HepG2 (cell line): ENCODE measurements around the gene RSF1. TPM values are rescaled to one million over a fixed set of nuclear protein-coding genes. Genes with fewer than 3 reads are reported as not detected.

Experiments used
- AGO2 ChIP-seq: fragments of 200-400 bp; formaldehyde crosslinking; optimal IDR thresholded peaks from 2 replicates; pipeline ENCODE3; 2017; ENCODE audit warnings: mild to moderate bottlenecking, low read depth, low read length, moderate library complexity
- CREB1 ChIP-seq, 2 experiments: fragments of 450-650 bp in 1 of 2; IDR thresholded peaks; 2 replicates each; pipeline ENCODE4 v1.6.1; 2016 to 2017; ENCODE audit warnings: control low read depth in 1 of 2, mild to moderate bottlenecking in 1 of 2, missing compliant biosample characterization in 1 of 2, missing genetic modification characterization in 1 of 2
- GATAD2A ChIP-seq: IDR thresholded peaks from 2 replicates; pipeline ENCODE4 v1.6.1; 2016
- IRX3 ChIP-seq: sonication (generic); formaldehyde crosslinking; IDR thresholded peaks from 2 replicates; pipeline ENCODE4 v1.8.1; 2023; ENCODE audit warnings: mild to moderate bottlenecking, low read depth, missing genetic modification reagents, borderline replicate concordance
- KDM5A ChIP-seq: fragments of 200-600 bp; sonication (generic); IDR thresholded peaks from 2 replicates; pipeline ENCODE4 v1.7.0; 2018; ENCODE audit warnings: antibody characterized with exemption, mild to moderate bottlenecking, low read length, borderline replicate concordance
- NFKBIZ ChIP-seq: IDR thresholded peaks from 2 replicates; pipeline ENCODE4 v1.6.1; 2018; ENCODE audit warnings: missing genetic modification reagents, missing compliant biosample characterization
- PHB2 ChIP-seq: fragments of 450-650 bp; IDR thresholded peaks from 2 replicates; pipeline ENCODE4 v1.6.1; 2018; ENCODE audit not compliant: partially characterized antibody
- RBM39 ChIP-seq: fragments of 200-400 bp; formaldehyde crosslinking; IDR thresholded peaks from one replicate; pipeline ENCODE4 v1.6.1; 2018; ENCODE audit warnings: antibody characterized with exemption, mild to moderate bottlenecking, low read depth, low read length; ENCODE audit not compliant: poor library complexity, severe bottlenecking
- polyA plus RNA-seq, 8 experiments: library from polyadenylated mRNA; depleted of rRNA in 3 of 8; stranded (reverse) in 7 of 8; unstranded in 1 of 8; fragments of >200 nt; fragmentation: Illumina TruSeq in 4 of 8; extraction: Trizol in 4 of 8; gene quantifications; 2 replicates each; pipeline versions ENCODE4 v1.2.1 to v1.2.3, GENCODE V29; 2011 to 2016; ENCODE audit warnings: low read depth in 4 of 8, missing spikeins in 1 of 8, mixed read lengths in 1 of 8; ENCODE audit not compliant: insufficient read depth in 1 of 8
- total RNA-seq, 5 experiments: library from RNA; depleted of rRNA; stranded (reverse); fragments of >200 nt; fragmentation: Illumina TruSeq; extraction: Trizol; gene quantifications; 2 replicates each; pipeline ENCODE4 v1.2.3, GENCODE V29; 2016; ENCODE audit warnings: low read depth in 1 of 5
- TF ChIP-seq, protein P1 (sequence below): sonication (generic); formaldehyde crosslinking; IDR thresholded peaks from 2 replicates; pipeline ENCODE4 v1.4.0; 2020; ENCODE audit warnings: missing genetic modification reagents, borderline replicate concordance
- TF ChIP-seq, protein P2 (sequence below): sonication (generic); formaldehyde crosslinking; IDR thresholded peaks from 2 replicates; pipeline ENCODE4 v1.9.0; 2021; ENCODE audit warnings: missing genetic modification reagents, mild to moderate bottlenecking, borderline replicate concordance
- TF ChIP-seq, protein P3 (sequence below): sonication (generic); formaldehyde crosslinking; IDR thresholded peaks from 2 replicates; pipeline ENCODE4 v1.5.0; 2020; ENCODE audit warnings: mild to moderate bottlenecking, missing genetic modification reagents
- TF ChIP-seq, protein P4 (sequence below): sonication (generic); formaldehyde crosslinking; IDR thresholded peaks from 2 replicates; pipeline ENCODE4 v1.8.0; 2023; ENCODE audit warnings: mild to moderate bottlenecking, missing genetic modification reagents
- TF ChIP-seq, protein P5 (sequence below): sonication (generic); formaldehyde crosslinking; IDR thresholded peaks from 2 replicates; pipeline ENCODE4 v1.8.1; 2023; ENCODE audit warnings: mild to moderate bottlenecking, missing genetic modification reagents
- TF ChIP-seq, protein P6 (sequence below): sonication (generic); formaldehyde crosslinking; IDR thresholded peaks from 2 replicates; pipeline ENCODE4 v1.8.0; 2022; ENCODE audit warnings: missing genetic modification reagents, low read depth, mild to moderate bottlenecking, borderline replicate concordance

The RSF1 gene
- total and polyA plus RNA-seq, 2 of the 13 experiments (the other 11 are each of a cell fraction or from before 2014, with no cell fraction given) = 15.5 to 33.1 TPM

DNA sequence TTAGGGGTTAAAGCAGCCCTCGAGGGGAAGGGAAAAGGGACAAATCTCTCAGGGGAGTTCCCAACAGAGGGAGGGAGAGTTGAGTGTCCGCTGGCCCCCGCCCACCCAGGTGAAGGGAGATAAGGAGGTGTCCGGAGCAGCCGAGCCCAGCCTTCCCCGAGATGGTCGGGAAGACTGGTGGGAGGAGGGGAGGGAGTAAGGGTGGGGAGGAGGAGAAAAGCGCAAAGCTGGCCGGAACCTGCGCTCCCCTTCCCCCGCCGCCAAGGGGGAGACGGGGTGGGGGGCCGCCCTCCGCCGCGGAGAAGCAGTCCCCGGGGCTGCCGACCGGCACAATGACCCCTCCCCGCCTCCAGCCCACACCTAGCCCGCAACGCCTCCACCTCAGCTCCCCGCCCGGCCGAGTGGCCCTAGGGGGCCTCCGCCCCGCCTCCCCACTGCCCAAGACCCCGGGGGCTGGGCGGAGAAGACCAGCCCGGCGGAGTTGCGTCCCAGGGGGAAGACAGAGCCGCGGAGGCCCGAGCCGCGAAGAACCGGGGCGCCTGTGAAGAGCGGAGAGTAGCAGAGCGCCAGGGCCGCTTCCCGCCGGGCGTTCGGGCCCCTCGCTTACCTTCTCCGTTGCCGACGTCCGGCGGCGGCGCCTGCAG is 479 bp downstream of the RSF1 start (continued):
- TF ChIP-seq, protein P1, sequence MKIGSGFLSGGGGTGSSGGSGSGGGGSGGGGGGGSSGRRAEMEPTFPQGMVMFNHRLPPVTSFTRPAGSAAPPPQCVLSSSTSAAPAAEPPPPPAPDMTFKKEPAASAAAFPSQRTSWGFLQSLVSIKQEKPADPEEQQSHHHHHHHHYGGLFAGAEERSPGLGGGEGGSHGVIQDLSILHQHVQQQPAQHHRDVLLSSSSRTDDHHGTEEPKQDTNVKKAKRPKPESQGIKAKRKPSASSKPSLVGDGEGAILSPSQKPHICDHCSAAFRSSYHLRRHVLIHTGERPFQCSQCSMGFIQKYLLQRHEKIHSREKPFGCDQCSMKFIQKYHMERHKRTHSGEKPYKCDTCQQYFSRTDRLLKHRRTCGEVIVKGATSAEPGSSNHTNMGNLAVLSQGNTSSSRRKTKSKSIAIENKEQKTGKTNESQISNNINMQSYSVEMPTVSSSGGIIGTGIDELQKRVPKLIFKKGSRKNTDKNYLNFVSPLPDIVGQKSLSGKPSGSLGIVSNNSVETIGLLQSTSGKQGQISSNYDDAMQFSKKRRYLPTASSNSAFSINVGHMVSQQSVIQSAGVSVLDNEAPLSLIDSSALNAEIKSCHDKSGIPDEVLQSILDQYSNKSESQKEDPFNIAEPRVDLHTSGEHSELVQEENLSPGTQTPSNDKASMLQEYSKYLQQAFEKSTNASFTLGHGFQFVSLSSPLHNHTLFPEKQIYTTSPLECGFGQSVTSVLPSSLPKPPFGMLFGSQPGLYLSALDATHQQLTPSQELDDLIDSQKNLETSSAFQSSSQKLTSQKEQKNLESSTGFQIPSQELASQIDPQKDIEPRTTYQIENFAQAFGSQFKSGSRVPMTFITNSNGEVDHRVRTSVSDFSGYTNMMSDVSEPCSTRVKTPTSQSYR = peak; percentile 8; the same call in 1 of the 2 replicates
- TF ChIP-seq AGO2 (peak; percentile 76), KDM5A (0 out of 2 replicates have a peak, but pooled peaks have one; percentile 66), NFKBIZ (peak; percentile 33; the same call in 1 of the 2 replicates), GATAD2A (CRISPR knock-in tag) (no peak), CREB1 (IDR thresholded peaks at IDR 0.05) (no peak), CREB1 (CRISPR knock-in tag; IDR thresholded peaks at IDR 0.05) (no peak), RBM39 (peak; percentile 25), PHB2 (no peak), IRX3 (CRISPR knock-in tag) (peak; percentile 77; the same call in 1 of the 2 replicates)
- TF ChIP-seq, protein P2, sequence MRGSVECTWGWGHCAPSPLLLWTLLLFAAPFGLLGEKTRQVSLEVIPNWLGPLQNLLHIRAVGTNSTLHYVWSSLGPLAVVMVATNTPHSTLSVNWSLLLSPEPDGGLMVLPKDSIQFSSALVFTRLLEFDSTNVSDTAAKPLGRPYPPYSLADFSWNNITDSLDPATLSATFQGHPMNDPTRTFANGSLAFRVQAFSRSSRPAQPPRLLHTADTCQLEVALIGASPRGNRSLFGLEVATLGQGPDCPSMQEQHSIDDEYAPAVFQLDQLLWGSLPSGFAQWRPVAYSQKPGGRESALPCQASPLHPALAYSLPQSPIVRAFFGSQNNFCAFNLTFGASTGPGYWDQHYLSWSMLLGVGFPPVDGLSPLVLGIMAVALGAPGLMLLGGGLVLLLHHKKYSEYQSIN (CRISPR knock-in tag) = no peak
- TF ChIP-seq, protein P3, sequence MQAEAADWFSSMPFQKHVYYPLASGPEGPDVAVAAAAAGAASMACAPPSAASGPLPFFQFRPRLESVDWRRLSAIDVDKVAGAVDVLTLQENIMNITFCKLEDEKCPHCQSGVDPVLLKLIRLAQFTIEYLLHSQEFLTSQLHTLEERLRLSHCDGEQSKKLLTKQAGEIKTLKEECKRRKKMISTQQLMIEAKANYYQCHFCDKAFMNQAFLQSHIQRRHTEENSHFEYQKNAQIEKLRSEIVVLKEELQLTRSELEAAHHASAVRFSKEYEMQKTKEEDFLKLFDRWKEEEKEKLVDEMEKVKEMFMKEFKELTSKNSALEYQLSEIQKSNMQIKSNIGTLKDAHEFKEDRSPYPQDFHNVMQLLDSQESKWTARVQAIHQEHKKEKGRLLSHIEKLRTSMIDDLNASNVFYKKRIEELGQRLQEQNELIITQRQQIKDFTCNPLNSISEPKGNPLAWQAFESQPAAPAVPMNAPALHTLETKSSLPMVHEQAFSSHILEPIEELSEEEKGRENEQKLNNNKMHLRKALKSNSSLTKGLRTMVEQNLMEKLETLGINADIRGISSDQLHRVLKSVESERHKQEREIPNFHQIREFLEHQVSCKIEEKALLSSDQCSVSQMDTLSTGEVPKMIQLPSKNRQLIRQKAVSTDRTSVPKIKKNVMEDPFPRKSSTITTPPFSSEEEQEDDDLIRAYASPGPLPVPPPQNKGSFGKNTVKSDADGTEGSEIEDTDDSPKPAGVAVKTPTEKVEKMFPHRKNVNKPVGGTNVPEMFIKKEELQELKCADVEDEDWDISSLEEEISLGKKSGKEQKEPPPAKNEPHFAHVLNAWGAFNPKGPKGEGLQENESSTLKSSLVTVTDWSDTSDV (CRISPR knock-in tag) = 0 out of 2 replicates have a peak, but pooled peaks have one; percentile 67
- TF ChIP-seq, protein P4, sequence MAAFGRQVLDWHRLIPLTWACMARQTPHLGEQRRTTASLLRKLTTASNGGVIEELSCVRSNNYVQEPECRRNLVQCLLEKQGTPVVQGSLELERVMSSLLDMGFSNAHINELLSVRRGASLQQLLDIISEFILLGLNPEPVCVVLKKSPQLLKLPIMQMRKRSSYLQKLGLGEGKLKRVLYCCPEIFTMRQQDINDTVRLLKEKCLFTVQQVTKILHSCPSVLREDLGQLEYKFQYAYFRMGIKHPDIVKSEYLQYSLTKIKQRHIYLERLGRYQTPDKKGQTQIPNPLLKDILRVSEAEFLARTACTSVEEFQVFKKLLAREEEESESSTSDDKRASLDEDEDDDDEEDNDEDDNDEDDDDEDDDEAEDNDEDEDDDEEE (CRISPR knock-in tag) = 0 out of 2 replicates have a peak, but pooled peaks have one; percentile 76
- TF ChIP-seq, protein P5, sequence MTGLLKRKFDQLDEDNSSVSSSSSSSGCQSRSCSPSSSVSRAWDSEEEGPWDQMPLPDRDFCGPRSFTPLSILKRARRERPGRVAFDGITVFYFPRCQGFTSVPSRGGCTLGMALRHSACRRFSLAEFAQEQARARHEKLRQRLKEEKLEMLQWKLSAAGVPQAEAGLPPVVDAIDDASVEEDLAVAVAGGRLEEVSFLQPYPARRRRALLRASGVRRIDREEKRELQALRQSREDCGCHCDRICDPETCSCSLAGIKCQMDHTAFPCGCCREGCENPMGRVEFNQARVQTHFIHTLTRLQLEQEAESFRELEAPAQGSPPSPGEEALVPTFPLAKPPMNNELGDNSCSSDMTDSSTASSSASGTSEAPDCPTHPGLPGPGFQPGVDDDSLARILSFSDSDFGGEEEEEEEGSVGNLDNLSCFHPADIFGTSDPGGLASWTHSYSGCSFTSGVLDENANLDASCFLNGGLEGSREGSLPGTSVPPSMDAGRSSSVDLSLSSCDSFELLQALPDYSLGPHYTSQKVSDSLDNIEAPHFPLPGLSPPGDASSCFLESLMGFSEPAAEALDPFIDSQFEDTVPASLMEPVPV (CRISPR knock-in tag) = 0 out of 2 replicates have a peak, but pooled peaks have one; percentile 12
- TF ChIP-seq, protein P6, sequence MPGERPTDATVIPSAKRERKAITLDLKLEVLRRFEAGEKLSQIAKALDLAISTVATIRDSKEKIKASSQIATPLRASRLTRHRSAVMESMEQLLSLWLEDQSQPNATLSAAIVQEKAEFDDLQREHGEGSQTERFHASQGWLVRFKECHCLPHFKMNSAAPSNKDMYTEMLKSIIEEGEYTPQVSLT (CRISPR knock-in tag) = 0 out of 2 replicates have a peak, but pooled peaks have one; percentile 6
